GM12891 (cell line): ENCODE data around the gene CETP.

Source experiments
- PAX5 ChIP-seq: IDR thresholded peaks from 2 replicates; pipeline ENCODE4 v1.6.1; 2011; ENCODE audit warnings: low read length, moderate library complexity, mild to moderate bottlenecking; ENCODE audit not compliant: insufficient read depth, severe bottlenecking
- POLR2A ChIP-seq: IDR thresholded peaks from 2 replicates; pipeline ENCODE4 v1.6.1; 2011; ENCODE audit warnings: low read depth, low read length, control low read depth
- POLR2AphosphoS5 ChIP-seq: IDR thresholded peaks from 2 replicates; pipeline ENCODE4 v1.6.1; 2011; ENCODE audit warnings: low read depth, low read length, control low read depth
- TAF1 ChIP-seq: IDR thresholded peaks from 2 replicates; pipeline ENCODE4 v1.6.1; 2011; ENCODE audit warnings: low read depth, low read length, control low read depth

GRCh38 chr16:57001026-57001679 lies 39.4 kb downstream of the CETP start:
- TF ChIP-seq POLR2AphosphoS5 (no peak), PAX5 (no peak), POLR2A (no peak), TAF1 (no peak)
